IMR-90 (cell line): Measurements from ENCODE around the gene EML6. TPM values are rescaled to one million over a fixed set of nuclear protein-coding genes. Genes with fewer than 3 reads are reported as not detected.

Experiments used
- ATAC-seq: fragments of 200-7000 bp; cut with Tn5 transposase; 2 replicates; pipeline ENCODE4 v1.9.1; 2020; ENCODE audit warnings: low read depth, mild to moderate bottlenecking, moderate library complexity
- BruUV-seq: library from RNA; stranded (reverse); fragments of 400-500 nt; replicated peaks from 2 replicates; lab custom pipeline; 2021; lab: Mats Ljungman, UMichigan
- CTCF ChIA-PET: fragments of 300-600 bp; formaldehyde crosslinking; extraction: SDS; loops from one replicate; lab custom pipeline; 2021; ENCODE audit warnings: antibody characterized with exemption; lab: Yijun Ruan, JAX
- POLR2A ChIA-PET: fragments of 300-600 bp; sonication (Branson Sonifier 250); formaldehyde crosslinking; loops from one replicate; lab custom pipeline; 2022; ENCODE audit warnings: antibody characterized with exemption; ENCODE audit not compliant: unreplicated experiment; lab: Charles Lee
- DNase-seq: peaks from one replicate; pipeline ENCODE4 v3.0.0; 2013
- H2AFZ ChIP-seq: replicated peaks from 2 replicates; pipeline ENCODE3; 2013; ENCODE audit warnings: low read length, mild to moderate bottlenecking; ENCODE audit not compliant: poor library complexity
- H2AK5ac ChIP-seq: 2 replicates; pipeline ENCODE4 v1.6.1; 2013; ENCODE audit warnings: low read depth, low read length, inconsistent platforms
- H2AK9ac ChIP-seq: replicated peaks from 2 replicates; pipeline ENCODE3; 2013; ENCODE audit warnings: mild to moderate bottlenecking, low read depth, low read length, moderate library complexity; ENCODE audit not compliant: poor library complexity
- H2BK120ac ChIP-seq: 2 replicates; pipeline ENCODE4 v1.6.1; 2013; ENCODE audit warnings: low read depth, low read length, inconsistent platforms
- H2BK15ac ChIP-seq: 3 replicates; pipeline ENCODE4 v1.6.1; 2013; ENCODE audit warnings: low read depth, low read length, inconsistent platforms
- H2BK20ac ChIP-seq: 2 replicates; pipeline ENCODE4 v1.6.1; 2013; ENCODE audit warnings: low read depth, mild to moderate bottlenecking, inconsistent platforms, low read length, moderate library complexity
- H2BK5ac ChIP-seq: 2 replicates; pipeline ENCODE4 v1.6.1; 2013; ENCODE audit warnings: mild to moderate bottlenecking, low read depth, low read length, inconsistent platforms; ENCODE audit not compliant: poor library complexity, severe bottlenecking
- H3K14ac ChIP-seq: replicated peaks from 2 replicates; pipeline ENCODE4 v1.6.1; 2013; ENCODE audit warnings: low read depth, low read length, inconsistent platforms
- H3K18ac ChIP-seq: 2 replicates; pipeline ENCODE4 v1.6.1; 2013; ENCODE audit warnings: low read depth, low read length, control low read depth
- H3K23ac ChIP-seq: 2 replicates; pipeline ENCODE4 v1.6.1; 2013; ENCODE audit warnings: low read depth, low read length, inconsistent platforms
- H3K27ac ChIP-seq: 2 replicates; pipeline ENCODE4 v1.5.1; 2013; ENCODE audit warnings: mild to moderate bottlenecking, control low read depth, low read length; ENCODE audit not compliant: insufficient read depth
- H3K27me3 ChIP-seq: 2 replicates; pipeline ENCODE4 v1.6.1; 2013; ENCODE audit warnings: low read length; ENCODE audit not compliant: control insufficient read depth, insufficient read depth
- H3K36me3 ChIP-seq: 2 replicates; pipeline ENCODE4 v1.6.1; 2013; ENCODE audit warnings: low read length, mixed read lengths; ENCODE audit not compliant: control insufficient read depth, insufficient read depth
- H3K4ac ChIP-seq: 2 replicates; pipeline ENCODE4 v1.6.1; 2013; ENCODE audit warnings: low read depth, low read length, inconsistent platforms
- H3K4me1 ChIP-seq: 2 replicates; pipeline ENCODE4 v1.6.1; 2013; ENCODE audit warnings: low read length, mixed read lengths; ENCODE audit not compliant: control insufficient read depth, insufficient read depth
- H3K4me2 ChIP-seq: 2 replicates; pipeline ENCODE4 v1.6.1; 2013; ENCODE audit warnings: low read depth, mild to moderate bottlenecking, control low read depth, low read length, moderate library complexity
- H3K4me3 ChIP-seq: 2 replicates; pipeline ENCODE4 v1.5.1; 2013; ENCODE audit warnings: low read depth, mild to moderate bottlenecking, control low read depth, low read length, moderate library complexity; ENCODE audit not compliant: insufficient read depth
- H3K56ac ChIP-seq: 2 replicates; pipeline ENCODE4 v1.6.1; 2013; ENCODE audit warnings: low read length, inconsistent platforms; ENCODE audit not compliant: insufficient read depth; ENCODE audit errors: extremely low read depth
- H3K79me1 ChIP-seq, 2 experiments: 2 replicates each; pipeline ENCODE4 v1.6.1; 2013; ENCODE audit warnings: low read length in 2 of 2, inconsistent platforms in 1 of 2, low read depth in 1 of 2
- H3K9ac ChIP-seq: 2 replicates; pipeline ENCODE4 v1.6.1; 2013; ENCODE audit warnings: low read depth, low read length, control low read depth
- H3K9me1 ChIP-seq: 2 replicates; pipeline ENCODE4 v1.6.1; 2013; ENCODE audit warnings: low read length, inconsistent platforms; ENCODE audit not compliant: insufficient read depth
- H3K9me3 ChIP-seq: 2 replicates; pipeline ENCODE4 v1.6.1; 2013; ENCODE audit warnings: low read length; ENCODE audit not compliant: control insufficient read depth, insufficient read depth
- H4K20me1 ChIP-seq: 2 replicates; pipeline ENCODE4 v1.6.1; 2013; ENCODE audit warnings: low read length, inconsistent platforms; ENCODE audit not compliant: insufficient read depth
- H4K5ac ChIP-seq: 2 replicates; pipeline ENCODE4 v1.6.1; 2013; ENCODE audit warnings: mild to moderate bottlenecking, low read depth, low read length, control low read depth
- H4K8ac ChIP-seq, 2 experiments: 2 replicates each; pipeline ENCODE4 v1.6.1; 2013; ENCODE audit warnings: low read depth in 2 of 2, low read length in 2 of 2, control low read depth in 1 of 2, inconsistent platforms in 1 of 2
- H4K91ac ChIP-seq: 2 replicates; pipeline ENCODE4 v1.6.1; 2013; ENCODE audit warnings: low read depth, low read length, inconsistent platforms; ENCODE audit not compliant: insufficient read depth
- BHLHE40 ChIP-seq: fragments of 150-350 bp; IDR thresholded peaks from 2 replicates; pipeline ENCODE4 v1.6.1; 2016; ENCODE audit warnings: mild to moderate bottlenecking, low read depth, low read length
- CEBPB ChIP-seq: IDR thresholded peaks from 2 replicates; pipeline ENCODE4 v1.6.1; 2012; ENCODE audit warnings: low read depth, low read length, improper control_type of control experiment
- CHD1 ChIP-seq: IDR thresholded peaks from 2 replicates; pipeline ENCODE4 v1.6.1; 2012; ENCODE audit warnings: low read depth, low read length, improper control_type of control experiment
- CTCF ChIP-seq: conservative IDR thresholded peaks from 2 replicates; pipeline ENCODE4 v1.5.1; 2012; ENCODE audit warnings: mild to moderate bottlenecking, low read depth, low read length, improper control_type of control experiment
- ELK1 ChIP-seq: fragments of 150-350 bp; IDR thresholded peaks from 2 replicates; pipeline ENCODE4 v1.6.1; 2016; ENCODE audit warnings: low read depth, mild to moderate bottlenecking, low read length, moderate library complexity, borderline replicate concordance
- FOS ChIP-seq: fragments of 150-350 bp; IDR thresholded peaks from 2 replicates; pipeline ENCODE4 v1.6.1; 2016; ENCODE audit warnings: low read depth, low read length
- MAFK ChIP-seq: IDR thresholded peaks from 2 replicates; pipeline ENCODE4 v1.6.1; 2012; ENCODE audit warnings: low read depth, low read length, improper control_type of control experiment
- MAZ ChIP-seq: IDR thresholded peaks from 2 replicates; pipeline ENCODE4 v1.6.1; 2012; ENCODE audit warnings: low read depth, mild to moderate bottlenecking, low read length, improper control_type of control experiment, moderate library complexity, borderline replicate concordance
- MXI1 ChIP-seq: IDR thresholded peaks from 2 replicates; pipeline ENCODE4 v1.6.1; 2012; ENCODE audit warnings: low read depth, mild to moderate bottlenecking, low read length, moderate library complexity, borderline replicate concordance
- NFE2L2 ChIP-seq: fragments of 150-350 bp; IDR thresholded peaks from 2 replicates; pipeline ENCODE4 v1.6.1; 2016; ENCODE audit warnings: low read depth, mild to moderate bottlenecking, low read length
- POLR2A ChIP-seq: IDR thresholded peaks from 2 replicates; pipeline ENCODE4 v1.6.1; 2012; ENCODE audit warnings: mild to moderate bottlenecking, low read depth, low read length
- RAD21 ChIP-seq: IDR thresholded peaks from 2 replicates; pipeline ENCODE4 v1.6.1; 2012; ENCODE audit warnings: low read length, improper control_type of control experiment
- RCOR1 ChIP-seq: IDR thresholded peaks from 2 replicates; pipeline ENCODE4 v1.6.1; 2012; ENCODE audit warnings: mild to moderate bottlenecking, low read length, improper control_type of control experiment; ENCODE audit not compliant: insufficient replicate concordance
- RFX5 ChIP-seq: IDR thresholded peaks from 2 replicates; pipeline ENCODE4 v1.8.0; 2012; ENCODE audit warnings: low read depth, mild to moderate bottlenecking, low read length, moderate library complexity
- SMC3 ChIP-seq: fragments of 150-350 bp; IDR thresholded peaks from 2 replicates; pipeline ENCODE4 v1.6.1; 2016; ENCODE audit warnings: low read depth, mild to moderate bottlenecking, antibody characterized with exemption, low read length, moderate library complexity
- WGBS, 2 experiments: methylation state at CpG; one replicate each; pipeline versions ENCODE4 v1.1.5 to v1.1.7; 2013; ENCODE audit warnings: missing lambda C conversion rate in 2 of 2; ENCODE audit not compliant: insufficient read length in 1 of 2; ENCODE audit errors: extremely low coverage in 2 of 2; 5-methylcytosine and 5-hydroxymethylcytosine counted together
- dilution Hi-C: fragments of 300-500 bp; cut with HindIII; formaldehyde crosslinking; loops from one replicate; pipeline ENCODE4 v1.14.3; 2018; ENCODE audit warnings: low sequenced_read_pairs; ENCODE audit not compliant: unreplicated experiment
- in situ Hi-C: fragments of 300-500 bp; cut with MboI; formaldehyde crosslinking; loops from 3 replicates; pipeline ENCODE4 v1.14.3; 2019; ENCODE audit warnings: low sequenced_read_pairs, inconsistent platforms, mixed read lengths
- intact Hi-C: fragments of 100-400 bp; cut with micrococcal nuclease; formaldehyde crosslinking; loops from 2 replicates; pipeline ENCODE4 v1.10.0; 2022
- polyA plus RNA-seq, 3 experiments: library from polyadenylated mRNA; depleted of rRNA; stranded (reverse); fragments of >200 nt; gene quantifications; 2 replicates each; pipeline ENCODE4 v1.2.3, GENCODE V29; 2012; ENCODE audit warnings: low replicate concordance in 1 of 3
- total RNA-seq: library from RNA; depleted of rRNA; stranded (reverse); fragments of >200 nt; gene quantifications from 2 replicates; pipeline ENCODE4 v1.2.3, GENCODE V29; 2012
- TF ChIP-seq, protein P1 (sequence below): fragments of 150-350 bp; IDR thresholded peaks from 2 replicates; pipeline ENCODE4 v1.6.1; 2017; ENCODE audit warnings: mild to moderate bottlenecking, antibody characterized with exemption, low read length, low read depth

EML6 gene
- total and polyA plus RNA-seq, 2 of the 4 experiments (the other 2 are of a cell fraction), result 0.18 to 0.19 TPM

DNA sequence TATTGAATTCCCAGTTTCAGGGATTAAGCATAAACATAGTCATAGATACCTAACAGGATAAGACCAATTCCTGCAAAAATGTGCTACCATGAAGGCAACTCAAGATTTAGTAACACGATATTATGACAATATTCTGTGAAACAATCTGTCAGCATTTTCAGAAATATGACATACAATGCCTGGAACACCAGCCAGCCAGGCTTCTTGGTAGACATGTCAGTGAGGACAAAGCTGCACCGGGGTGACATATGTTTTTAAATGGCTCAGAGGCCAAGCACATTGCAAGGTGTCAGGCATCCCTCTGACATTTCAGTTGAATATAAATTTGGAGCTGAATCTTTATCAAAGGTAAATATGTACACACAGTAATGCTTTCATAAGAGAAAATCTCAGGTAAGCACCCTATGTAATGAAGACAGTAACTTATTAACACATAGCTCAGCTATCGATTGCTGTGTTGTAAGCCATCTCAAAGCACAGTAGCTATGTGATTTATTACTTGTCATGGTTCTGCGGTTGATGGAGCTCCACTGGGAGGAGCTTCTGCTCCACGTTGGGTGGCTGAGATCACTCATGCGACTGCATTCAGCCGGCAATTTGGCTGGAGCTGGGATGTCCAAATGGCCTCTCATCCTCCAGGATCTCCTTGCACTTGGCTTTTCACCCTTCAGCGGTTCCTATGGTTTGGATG lies 31.9 kb upstream of the EML6 start:
- H4K5ac ChIP-seq, result no peak overlapping the region
- dilution Hi-C loops, result no loop called here
- in situ Hi-C loops, result no loop called here
- TF ChIP-seq RFX5 (no peak), MXI1 (no peak), SMC3 (no peak), FOS (no peak), POLR2A (no peak), CEBPB (no peak), MAZ (no peak), RCOR1 (no peak), CTCF (no peak), BHLHE40 (no peak), CHD1 (no peak), NFE2L2 (no peak), MAFK (no peak), RAD21 (no peak), ELK1 (no peak)
- TF ChIP-seq, protein P1, sequence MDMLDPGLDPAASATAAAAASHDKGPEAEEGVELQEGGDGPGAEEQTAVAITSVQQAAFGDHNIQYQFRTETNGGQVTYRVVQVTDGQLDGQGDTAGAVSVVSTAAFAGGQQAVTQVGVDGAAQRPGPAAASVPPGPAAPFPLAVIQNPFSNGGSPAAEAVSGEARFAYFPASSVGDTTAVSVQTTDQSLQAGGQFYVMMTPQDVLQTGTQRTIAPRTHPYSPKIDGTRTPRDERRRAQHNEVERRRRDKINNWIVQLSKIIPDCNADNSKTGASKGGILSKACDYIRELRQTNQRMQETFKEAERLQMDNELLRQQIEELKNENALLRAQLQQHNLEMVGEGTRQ, result no peak
- H3K27me3 ChIP-seq, result 0 out of 2 replicates have a peak, but pooled peaks cover 1% of the 10 kb centered on the region
- ChIA-PET CTCF (interaction anchor here (1.3 kb wide), 1 partner anchor 13 kb away, joined by 4 read pairs; no protein-coding TSS in a partner anchor), POLR2A (no interaction called here)
- DNase-seq (no peak), ATAC-seq (no peak)
- no peaks in the 10 kb centered on the region for H3K9me3 ChIP-seq
- no peak overlapping the region for H3K14ac ChIP-seq
- H3K79me1 ChIP-seq, result no peaks in the 10 kb centered on the region
- no TSS peak for BruUV-seq
- no peak overlapping the region for H3K27ac ChIP-seq
- H4K20me1 ChIP-seq, result no peaks in the 10 kb centered on the region
- H2BK20ac ChIP-seq, result no peak overlapping the region
- H2BK120ac ChIP-seq, result no peak overlapping the region
- no peaks in the 10 kb centered on the region for H3K36me3 ChIP-seq
- H4K91ac ChIP-seq, result no peak overlapping the region
- no peak overlapping the region for H3K18ac ChIP-seq
- H2BK5ac ChIP-seq, result no peak overlapping the region
- H3K56ac ChIP-seq, result no peak overlapping the region
- H2AK9ac ChIP-seq, result no peak overlapping the region
- no peak overlapping the region for H2AFZ ChIP-seq
- no peak overlapping the region for H2BK15ac ChIP-seq
- no peak overlapping the region for H3K4me3 ChIP-seq
- no peaks in the 10 kb centered on the region for H3K4me1 ChIP-seq
- 73% methylated on average over 3 of the region's 8 CpGs; no CpG with 5 or more reads in 1 of the 2 experiments for WGBS, 2 experiments
- no peak overlapping the region for H4K8ac ChIP-seq
- no peak overlapping the region for H2AK5ac ChIP-seq
- intact Hi-C loops, result no loop called here
- H3K4me2 ChIP-seq, result no peak overlapping the region
- no peak overlapping the region for H3K23ac ChIP-seq
- no peak overlapping the region for H3K4ac ChIP-seq
- H3K9ac ChIP-seq, result no peak overlapping the region
- H3K9me1 ChIP-seq, result peaks cover 3% of the 10 kb centered on the region; the same call in 1 of the 2 replicates
